Measurements from ENCODE around the gene CAD.
"Not testable (repeated sequence)": the region's sequence is repeated elsewhere in the genome, so short reads cannot be mapped to it uniquely, and the experiment has no call there.

CAD gene

GRCh38 chr2:27261241-27261925 is 44.2 kb downstream of the CAD start:
- DNase-seq: no peak

- DNase-seq: no peak
These were observed 44.7 kb downstream of the CAD start for GRCh38 chr2:27261926-27262298.

- peak; percentile 50 for DNase-seq
These were observed 45.5 kb downstream of the CAD start, which contains the start of gene SLC30A3 for GRCh38 chr2:27262379-27263286. TSS of gene SLC30A3 (minus strand) at chr2:27263047. CDS start at chr2:27262906, 141 bp downstream.

GRCh38 chr2:27263287-27264252 is 46.4 kb downstream of the CAD start:
- peak; percentile 33 for DNase-seq

GRCh38 chr2:27264253-27264752 is 47.1 kb downstream of the CAD start:
- DNase-seq: peak; percentile 40

GRCh38 chr2:27264753-27265535 is 47.8 kb downstream of the CAD start:
- DNase-seq: peak; percentile 86

GRCh38 chr2:27265536-27265870 is 48.3 kb downstream of the CAD start:
- DNase-seq: no peak

- not testable (repeated sequence) for DNase-seq
These were observed 51.1 kb downstream of the CAD start for GRCh38 chr2:27268296-27268695.

GRCh38 chr2:27270131-27270530 is 53.0 kb downstream of the CAD start:
- DNase-seq: no peak

GRCh38 chr2:27270670-27271069 is 53.5 kb downstream of the CAD start:
- no peak for DNase-seq

- DNase-seq: no peak
These were observed 54.6 kb downstream of the CAD start for GRCh38 chr2:27271631-27272340.

GRCh38 chr2:27272537-27273522 is 55.7 kb downstream of the CAD start:
- not testable (repeated sequence) for DNase-seq

GRCh38 chr2:27275211-27276150 is 58.3 kb downstream of the CAD start, which contains the start of gene DNAJC5G:
TSS of gene DNAJC5G (plus strand) at chr2:27275433. CDS start at chr2:27276729, 1,296 bp downstream.
- no peak for DNase-seq

- no peak for DNase-seq
These were observed 60.8 kb downstream of the CAD start for GRCh38 chr2:27278010-27278409.

- no peak for DNase-seq
These were observed 63.7 kb downstream of the CAD start for GRCh38 chr2:27280826-27281225.

- no peak for DNase-seq
These were observed 64.3 kb downstream of the CAD start for GRCh38 chr2:27281442-27281841.

- no peak for DNase-seq
These were observed 64.8 kb downstream of the CAD start, which contains the start of gene TRIM54 for GRCh38 chr2:27281855-27282559. TSS of gene TRIM54 (plus strand) at chr2:27282429. CDS start at chr2:27282732, 303 bp downstream.

GRCh38 chr2:27282892-27283291 is 65.7 kb downstream of the CAD start:
- no peak for DNase-seq

All from NCI-H345 (cell line).